Measurements from ENCODE around the gene RNF217. TPM values are rescaled to one million over a fixed set of nuclear protein-coding genes. Genes with fewer than 3 reads are reported as not detected.
"Not testable (repeated sequence)": the region's sequence is repeated elsewhere in the genome, so short reads cannot be mapped to it uniquely, and the experiment has no call there.

RNF217 gene
- total and polyA plus RNA-seq, 4 donors = 5.0 to 79.5 (median 33.4) TPM

DNA sequence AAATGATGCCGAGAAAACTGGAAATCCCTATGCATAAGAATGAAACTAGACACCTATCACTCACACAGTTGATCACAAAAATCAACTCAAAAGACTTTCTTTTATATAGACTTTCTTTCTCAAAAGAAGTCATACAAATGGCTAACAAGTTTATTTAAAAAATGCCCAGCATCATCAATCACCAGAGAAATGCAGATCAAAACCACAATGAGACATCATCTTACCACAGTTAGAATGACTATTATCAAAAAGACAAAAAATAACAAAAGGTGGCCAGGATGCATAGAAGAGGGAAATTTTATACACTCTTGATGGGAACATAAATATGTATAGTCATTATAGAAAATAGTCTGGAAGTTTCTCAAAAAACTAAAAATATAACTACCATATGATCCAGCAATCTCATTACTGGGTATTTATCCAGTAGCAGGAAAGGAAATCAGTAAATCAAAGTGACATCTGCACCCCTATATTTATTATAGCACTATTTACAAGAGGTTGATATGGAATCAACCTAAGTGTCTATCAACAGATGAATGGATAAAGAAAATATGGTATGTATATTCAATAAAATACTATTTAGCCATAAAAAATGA lies 3.4 kb upstream of the RNF217 start:
- 30 to 39% methylated on average over 1 of the region's 1 CpG for WGBS, 2 donors
- H3K4me1 ChIP-seq (ENCODE audit: control insufficient read depth in 1 of 2, insufficient read depth in 2 of 2, low read length in 2 of 2) = no peaks in the 10 kb centered on the region
- no peaks in the 10 kb centered on the region for H3K27me3 ChIP-seq (ENCODE audit: control insufficient read depth in 1 of 2, insufficient read depth in 2 of 2, low read length in 1 of 2)
- no peaks in the 10 kb centered on the region for H3K36me3 ChIP-seq (ENCODE audit: control insufficient read depth in 1 of 2, insufficient read depth in 2 of 2, low read length in 1 of 2)
- DNase-seq = no peak
- H3K4me3 ChIP-seq (ENCODE audit: low read length in 2 of 2) = no peak overlapping the region
- H3K27ac ChIP-seq (ENCODE audit: low read depth in 1 of 2, low read length in 2 of 2) = no peak overlapping the region
- intact Hi-C loops (cut with DNase I) = no loop called here
- no peak for ATAC-seq (ENCODE audit: low FRiP score)
- no peaks in the 10 kb centered on the region for H3K9me3 ChIP-seq (ENCODE audit: control insufficient read depth, low read length)

DNA sequence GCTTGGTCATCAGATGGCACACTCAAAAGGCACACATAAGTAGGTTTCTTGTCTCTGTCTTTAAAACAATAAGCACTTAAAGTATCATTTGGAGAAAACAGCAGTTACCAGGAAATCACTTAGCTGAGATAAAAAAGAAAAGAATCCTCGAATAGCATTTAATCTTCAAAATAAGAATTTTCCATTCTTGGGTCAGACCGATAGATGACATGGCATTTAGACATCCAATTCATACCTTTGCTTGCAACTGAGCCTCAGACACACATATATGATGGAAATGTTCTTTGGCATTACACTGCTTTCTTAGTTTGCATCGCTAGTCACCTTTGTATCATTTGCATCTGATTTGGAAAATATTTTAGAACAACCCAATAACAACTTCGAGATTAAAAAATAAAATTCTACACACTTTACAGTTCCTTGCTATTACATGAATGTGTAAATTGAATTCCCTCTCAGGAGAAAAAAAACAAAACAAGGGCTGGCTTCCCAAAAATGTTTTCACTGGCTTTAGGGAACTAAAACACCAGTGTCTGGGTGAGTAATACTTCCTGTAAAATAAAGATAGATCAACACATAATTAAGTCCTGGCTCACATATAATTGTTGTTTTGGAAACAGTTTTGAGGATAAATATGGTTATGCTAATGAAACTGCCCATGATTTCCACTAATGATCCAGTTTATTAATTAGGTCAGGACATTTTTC lies 1.3 kb upstream of the RNF217 start:
- no peaks in the 10 kb centered on the region for H3K27me3 ChIP-seq (ENCODE audit: control insufficient read depth in 1 of 2, insufficient read depth in 2 of 2, low read length in 1 of 2)
- intact Hi-C loops (cut with DNase I) = loop anchor here (5.0 kb wide), 3 partner anchors 36 to 141 kb away; no protein-coding TSS in a partner anchor
- DNase-seq = no peak
- no peaks in the 10 kb centered on the region for H3K9me3 ChIP-seq (ENCODE audit: control insufficient read depth, low read length)
- peak overlapping the region; percentile 95 to 99 for H3K4me3 ChIP-seq (ENCODE audit: low read length in 2 of 2)
- 4 to 7% methylated on average over 4 of the region's 4 CpGs for WGBS, 2 donors
- ATAC-seq (ENCODE audit: low FRiP score) = no peak
- H3K27ac ChIP-seq (ENCODE audit: low read depth in 1 of 2, low read length in 2 of 2) = peak overlapping the region in 1 of 2 donors; percentile 99
- H3K4me1 ChIP-seq (ENCODE audit: control insufficient read depth in 1 of 2, insufficient read depth in 2 of 2, low read length in 2 of 2) = no peaks in the 10 kb centered on the region
- no peaks in the 10 kb centered on the region for H3K36me3 ChIP-seq (ENCODE audit: control insufficient read depth in 1 of 2, insufficient read depth in 2 of 2, low read length in 1 of 2)

DNA sequence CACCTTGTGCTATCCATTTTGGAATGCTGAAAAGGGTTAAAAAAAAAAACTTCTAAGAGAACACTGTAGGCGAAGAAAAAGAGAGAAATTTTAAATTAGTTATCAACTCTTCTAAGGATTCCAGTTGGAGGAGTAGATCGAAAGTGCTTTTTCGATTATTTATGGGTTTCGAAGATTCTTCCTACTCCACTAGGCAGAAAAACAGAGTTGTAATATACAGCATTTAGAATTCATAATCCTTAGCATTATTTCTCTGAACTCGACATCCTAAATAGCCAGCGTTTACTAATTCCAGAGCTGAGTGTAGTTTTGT lies 817 bp upstream of the RNF217 start:
- H3K27ac ChIP-seq (ENCODE audit: low read depth in 1 of 2, low read length in 2 of 2) = peak overlapping the region; percentile 96 to 99
- intact Hi-C loops (cut with DNase I) = loop anchor here (5.0 kb wide), 3 partner anchors 36 to 141 kb away; no protein-coding TSS in a partner anchor

GRCh38 chr6:124962639-124963415 lies 590 bp downstream of the RNF217 start:
- no peaks in the 10 kb centered on the region for H3K27me3 ChIP-seq (ENCODE audit: control insufficient read depth in 1 of 2, insufficient read depth in 2 of 2, low read length in 1 of 2)
- H3K4me3 ChIP-seq (ENCODE audit: low read length in 2 of 2) = peak overlapping the region; percentile 95 to 99
- intact Hi-C loops (cut with DNase I) = loop anchor here (5.0 kb wide), 3 partner anchors 34 to 139 kb away; no protein-coding TSS in a partner anchor
- H3K4me1 ChIP-seq (ENCODE audit: control insufficient read depth in 1 of 2, insufficient read depth in 2 of 2, low read length in 2 of 2) = no peaks in the 10 kb centered on the region
- no peaks in the 10 kb centered on the region for H3K9me3 ChIP-seq (ENCODE audit: control insufficient read depth, low read length)
- no peaks in the 10 kb centered on the region for H3K36me3 ChIP-seq (ENCODE audit: control insufficient read depth in 1 of 2, insufficient read depth in 2 of 2, low read length in 1 of 2)
- DNase-seq (peak; percentile 62 to 84), ATAC-seq (ENCODE audit: low FRiP score) (peak; percentile 63)
- WGBS, 2 donors = 0 to 1% methylated on average over 50 to 65 of the region's 65 CpGs
- H3K27ac ChIP-seq (ENCODE audit: low read depth in 1 of 2, low read length in 2 of 2) = peak overlapping the region; percentile 96 to 99

More for the DNA sequence above, 817 bp upstream of the RNF217 start:
- 0% methylated on average over 6 of the region's 6 CpGs for WGBS, 2 donors
- no peak for DNase-seq
- Histone ChIP-seq H3K9me3 (ENCODE audit: control insufficient read depth, low read length) (no peaks in the 10 kb centered on the region), H3K4me1 (ENCODE audit: control insufficient read depth in 1 of 2, insufficient read depth in 2 of 2, low read length in 2 of 2) (no peaks in the 10 kb centered on the region), H3K36me3 (ENCODE audit: control insufficient read depth in 1 of 2, insufficient read depth in 2 of 2, low read length in 1 of 2) (no peaks in the 10 kb centered on the region), H3K4me3 (ENCODE audit: low read length in 2 of 2) (peak overlapping the region; percentile 95 to 99), H3K27me3 (ENCODE audit: control insufficient read depth in 1 of 2, insufficient read depth in 2 of 2, low read length in 1 of 2) (no peaks in the 10 kb centered on the region)
- no peak for ATAC-seq (ENCODE audit: low FRiP score)

DNA sequence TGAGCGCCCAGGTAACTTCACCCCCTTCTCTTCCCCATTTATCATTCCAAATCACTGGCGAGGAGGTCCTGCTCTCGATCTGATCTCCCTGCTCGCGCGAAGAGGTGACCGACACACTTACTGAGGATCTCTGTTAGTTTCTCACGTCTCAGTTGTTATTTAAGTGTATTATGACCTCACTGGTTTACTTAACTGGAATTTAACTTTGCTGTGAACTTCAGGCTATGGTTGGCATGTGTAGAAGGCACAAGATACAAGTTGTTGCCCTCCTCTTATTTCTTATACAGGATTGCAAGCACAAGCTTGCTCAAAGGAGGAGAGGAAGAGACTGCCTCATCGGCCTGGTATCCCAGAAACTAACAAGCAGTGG lies 1.2 kb downstream of the RNF217 start:
- peak overlapping the region; percentile 96 to 99 for H3K27ac ChIP-seq (ENCODE audit: low read depth in 1 of 2, low read length in 2 of 2)
- H3K36me3 ChIP-seq (ENCODE audit: control insufficient read depth in 1 of 2, insufficient read depth in 2 of 2, low read length in 1 of 2) = no peaks in the 10 kb centered on the region
- intact Hi-C loops (cut with DNase I) = loop anchor here (5.0 kb wide), 3 partner anchors 34 to 139 kb away; no protein-coding TSS in a partner anchor
- ATAC-seq (ENCODE audit: low FRiP score) = no peak
- H3K4me1 ChIP-seq (ENCODE audit: control insufficient read depth in 1 of 2, insufficient read depth in 2 of 2, low read length in 2 of 2) = no peaks in the 10 kb centered on the region
- peak overlapping the region; percentile 95 to 99 for H3K4me3 ChIP-seq (ENCODE audit: low read length in 2 of 2)
- no peaks in the 10 kb centered on the region for H3K27me3 ChIP-seq (ENCODE audit: control insufficient read depth in 1 of 2, insufficient read depth in 2 of 2, low read length in 1 of 2)
- no peaks in the 10 kb centered on the region for H3K9me3 ChIP-seq (ENCODE audit: control insufficient read depth, low read length)
- no peak for DNase-seq
- 1% methylated on average over 9 of the region's 9 CpGs for WGBS, 2 donors

DNA sequence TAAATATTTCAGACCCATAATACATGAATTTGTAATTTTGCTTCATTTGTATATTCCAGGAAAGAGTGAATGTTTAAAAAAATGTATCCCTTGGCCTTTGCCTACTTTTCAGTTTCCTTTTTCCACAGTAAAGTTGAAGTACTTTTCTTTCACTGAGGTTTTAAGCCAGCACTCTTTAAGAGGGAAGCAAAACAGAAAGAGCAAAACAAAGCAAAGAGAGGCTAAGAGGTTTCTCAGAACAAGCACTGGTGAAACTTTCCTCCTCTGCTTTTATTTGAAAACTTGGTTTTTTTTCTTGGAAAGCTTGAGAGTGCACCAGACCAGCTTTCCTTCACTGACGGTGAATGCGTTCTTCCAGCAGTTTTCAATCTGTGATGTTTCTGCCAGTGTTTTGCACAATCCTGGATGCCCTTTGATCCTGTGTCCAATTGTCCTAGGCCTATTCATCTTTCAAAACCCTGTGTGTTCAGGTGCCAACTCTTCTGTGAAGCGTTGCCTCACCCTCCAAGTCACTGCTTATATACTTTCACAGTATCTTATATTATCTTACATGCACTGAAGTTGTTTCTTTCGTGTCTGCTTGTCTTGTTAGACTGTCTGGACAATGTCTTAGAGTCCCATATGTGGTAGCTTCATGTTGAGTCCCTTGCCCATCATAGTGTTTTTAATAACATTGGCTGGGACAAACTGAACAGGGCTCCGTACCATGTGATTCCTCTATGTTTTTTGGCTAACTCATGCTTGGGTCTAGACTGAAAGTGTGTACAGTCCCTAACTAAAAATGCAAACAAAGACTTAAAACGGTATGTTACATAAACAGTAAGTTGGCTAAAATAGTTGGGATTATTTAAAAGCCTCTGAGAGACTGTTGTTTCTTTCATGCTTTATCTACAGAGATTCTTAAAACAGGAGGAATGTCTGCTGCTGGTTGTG lies 1.9 kb downstream of the RNF217 start:
- peak; percentile 11 for ATAC-seq (ENCODE audit: low FRiP score)

DNA sequence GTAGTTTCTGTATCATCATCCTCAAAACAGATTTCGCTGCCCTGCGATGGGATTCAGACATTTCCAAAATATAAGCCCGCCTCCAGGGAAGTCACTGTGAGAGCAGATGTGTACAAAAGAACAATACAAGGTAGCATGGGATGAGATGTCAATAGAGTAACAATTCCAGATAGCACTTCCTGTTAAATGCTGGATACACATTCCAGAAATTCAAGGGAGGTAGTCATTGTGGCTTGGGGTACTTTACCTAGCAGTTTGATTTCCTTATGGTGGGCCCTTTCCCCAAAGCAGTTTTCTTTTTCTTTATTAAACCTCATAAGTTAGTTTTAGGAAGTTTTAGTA lies 2.5 kb downstream of the RNF217 start:
- intact Hi-C loops (cut with DNase I) = loop anchor here (5.0 kb wide), 4 partner anchors 33 to 138 kb away; no protein-coding TSS in a partner anchor
- 7% methylated on average over 3 of the region's 3 CpGs for WGBS, 2 donors
- H3K27ac ChIP-seq (ENCODE audit: low read depth in 1 of 2, low read length in 2 of 2) = peak overlapping the region; percentile 72 to 81

More for the DNA sequence above, 1.9 kb downstream of the RNF217 start:
- no peaks in the 10 kb centered on the region for H3K36me3 ChIP-seq (ENCODE audit: control insufficient read depth in 1 of 2, insufficient read depth in 2 of 2, low read length in 1 of 2)
- no peaks in the 10 kb centered on the region for H3K27me3 ChIP-seq (ENCODE audit: control insufficient read depth in 1 of 2, insufficient read depth in 2 of 2, low read length in 1 of 2)
- no peaks in the 10 kb centered on the region for H3K9me3 ChIP-seq (ENCODE audit: control insufficient read depth, low read length)
- WGBS, 2 donors = 0 to 2% methylated on average over 6 of the region's 6 CpGs
- peak overlapping the region; percentile 95 to 99 for H3K4me3 ChIP-seq (ENCODE audit: low read length in 2 of 2)
- intact Hi-C loops (cut with DNase I) = loop anchor here (5.0 kb wide), 3 partner anchors 33 to 138 kb away; no protein-coding TSS in a partner anchor
- H3K27ac ChIP-seq (ENCODE audit: low read depth in 1 of 2, low read length in 2 of 2) = peak overlapping the region; percentile 81 to 99
- H3K4me1 ChIP-seq (ENCODE audit: control insufficient read depth in 1 of 2, insufficient read depth in 2 of 2, low read length in 2 of 2) = no peaks in the 10 kb centered on the region
- no peak for DNase-seq

DNA sequence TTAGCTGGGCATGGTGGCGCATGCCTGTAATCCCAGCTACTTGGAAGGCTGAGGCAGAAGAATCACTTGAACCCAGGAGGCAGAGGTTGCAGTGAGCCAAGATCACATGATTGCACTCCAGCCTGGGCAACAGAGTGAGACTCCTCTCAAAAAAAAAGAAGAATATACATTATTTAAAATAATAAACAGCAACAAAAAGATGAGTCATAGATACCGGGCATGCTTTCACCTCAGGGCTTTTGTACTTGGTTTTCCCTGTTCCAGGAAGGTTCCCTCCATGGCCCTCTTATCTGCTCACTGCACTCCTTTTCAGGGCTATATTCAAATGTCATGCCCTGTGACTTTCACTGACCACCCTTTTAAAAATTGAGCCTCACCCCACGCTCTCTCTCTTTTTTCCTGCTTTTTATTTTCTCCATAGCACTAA lies 3.2 kb downstream of the RNF217 start:
- Histone ChIP-seq H3K4me3 (ENCODE audit: low read length in 2 of 2) (peak overlapping the region; percentile 15 to 35), H3K27ac (ENCODE audit: low read depth in 1 of 2, low read length in 2 of 2) (peak overlapping the region; percentile 25 to 60)
- not testable (repeated sequence) for DNase-seq; ATAC-seq (ENCODE audit: low FRiP score); H3K9me3 ChIP-seq (ENCODE audit: control insufficient read depth, low read length); H3K4me1 ChIP-seq (ENCODE audit: control insufficient read depth in 1 of 2, insufficient read depth in 2 of 2, low read length in 2 of 2); H3K27me3 ChIP-seq (ENCODE audit: control insufficient read depth in 1 of 2, insufficient read depth in 2 of 2, low read length in 1 of 2); H3K36me3 ChIP-seq (ENCODE audit: control insufficient read depth in 1 of 2, insufficient read depth in 2 of 2, low read length in 1 of 2)
- intact Hi-C loops (cut with DNase I) = loop anchor here in 1 of 2 donors (5.0 kb wide), 1 partner anchor 42 kb away; no protein-coding TSS in a partner anchor
- 55 to 58% methylated on average over 3 of the region's 3 CpGs for WGBS, 2 donors

More for the DNA sequence above, 2.5 kb downstream of the RNF217 start:
- Histone ChIP-seq H3K9me3 (ENCODE audit: control insufficient read depth, low read length) (no peaks in the 10 kb centered on the region), H3K4me3 (ENCODE audit: low read length in 2 of 2) (peak overlapping the region; percentile 95 to 99), H3K36me3 (ENCODE audit: control insufficient read depth in 1 of 2, insufficient read depth in 2 of 2, low read length in 1 of 2) (no peaks in the 10 kb centered on the region), H3K4me1 (ENCODE audit: control insufficient read depth in 1 of 2, insufficient read depth in 2 of 2, low read length in 2 of 2) (no peaks in the 10 kb centered on the region), H3K27me3 (ENCODE audit: control insufficient read depth in 1 of 2, insufficient read depth in 2 of 2, low read length in 1 of 2) (no peaks in the 10 kb centered on the region)
- DNase-seq = no peak
- ATAC-seq (ENCODE audit: low FRiP score) = no peak
